Measurements from ENCODE around the gene NCOA7.

DNA sequence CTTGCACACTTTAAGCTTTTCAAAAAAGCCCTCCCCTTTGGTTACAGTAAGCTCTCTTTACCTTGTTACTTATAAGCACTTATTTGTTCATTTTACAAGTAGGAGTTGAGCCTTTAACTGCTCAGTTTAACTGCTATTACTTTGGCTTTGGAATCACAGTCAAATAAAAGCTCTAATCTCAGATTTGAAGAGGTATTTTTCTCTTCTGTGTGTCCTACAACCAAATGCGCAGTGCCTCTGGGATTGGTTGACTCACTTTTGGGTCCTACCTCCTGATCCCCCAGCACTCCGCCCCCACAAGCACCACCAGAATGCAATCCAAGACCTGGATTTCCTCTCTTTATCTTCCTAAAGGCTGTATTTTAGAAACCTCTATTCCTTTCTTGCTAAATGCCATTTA, 2.5 kb downstream of the NCOA7 start:
- TF ChIP-seq POLR2AphosphoS5 (IDR thresholded peaks at IDR 0.05; ENCODE audit: borderline replicate concordance, low read depth, low read length) (no peak), EZH2 (IDR thresholded peaks at IDR 0.05) (no peak), FOXP2 (optimal IDR thresholded peaks at IDR 0.05; ENCODE audit: control extremely low read depth, extremely low read length, insufficient read depth) (no peak)

Measured in SK-N-MC (cell line).